ENCODE measurements around the gene AOC3. TPM values are rescaled to one million over a fixed set of nuclear protein-coding genes. Genes with fewer than 3 reads are reported as not detected.
"Not testable (repeated sequence)": the region's sequence is repeated elsewhere in the genome, so short reads cannot be mapped to it uniquely, and the experiment has no call there.

The AOC3 gene
- total RNA-seq, 1 experiment from 2014 or later = 0.62 TPM

DNA sequence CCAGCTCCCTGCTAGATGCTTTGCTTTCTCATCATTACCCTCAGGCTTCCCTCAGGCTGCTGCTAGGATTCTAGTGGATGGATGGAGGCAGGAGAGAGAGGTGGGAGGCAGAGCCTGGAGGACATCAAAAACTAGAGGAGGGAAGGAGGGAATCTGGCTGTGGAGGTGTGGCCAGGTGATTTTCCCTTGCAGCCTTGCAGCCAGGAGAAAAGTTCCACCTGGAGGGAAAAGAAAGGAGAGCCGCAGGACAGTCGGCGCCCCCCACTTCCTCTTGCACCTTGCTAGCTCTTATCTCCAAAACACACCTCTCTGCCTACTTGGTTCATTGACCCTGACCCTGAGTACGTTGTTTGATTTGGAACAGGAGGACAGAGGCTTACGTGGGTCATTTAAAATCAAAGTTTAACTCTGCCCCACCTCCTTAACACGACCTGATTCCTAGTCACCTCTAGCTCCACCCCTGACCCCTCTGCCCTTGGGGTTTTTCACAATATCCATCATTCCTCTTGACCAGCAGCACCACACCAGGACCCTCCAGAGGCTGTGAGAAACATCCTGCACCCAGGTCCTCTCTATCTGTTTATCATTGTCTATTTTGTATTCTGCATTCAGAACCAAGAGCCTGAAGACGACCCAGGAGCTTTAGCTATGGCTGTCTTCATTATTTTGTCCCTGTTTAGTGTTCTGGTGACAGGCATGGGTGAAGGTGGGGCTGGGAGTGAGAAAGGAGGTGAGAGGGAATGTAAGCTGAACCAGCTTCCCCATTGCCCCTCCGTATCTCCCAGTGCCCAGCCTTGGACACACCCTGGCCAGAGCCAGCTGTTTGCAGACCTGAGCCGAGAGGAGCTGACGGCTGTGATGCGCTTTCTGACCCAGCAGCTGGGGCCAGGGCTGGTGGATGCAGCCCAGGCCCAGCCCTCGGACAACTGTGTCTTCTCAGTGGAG lies 15.9 kb downstream of the AOC3 start:
- Histone ChIP-seq H3K27me3 (replicated peaks; ENCODE audit: insufficient read depth, low read depth, low read length, poor library complexity) (no peaks in the 10 kb centered on the region), H3K27ac (ENCODE audit: low read depth, low read length, poor library complexity, severe bottlenecking) (no peak overlapping the region), H3K9me3 (ENCODE audit: low read depth, low read length, poor library complexity, severe bottlenecking) (no peaks in the 10 kb centered on the region), H3K4me3 (ENCODE audit: low read depth, low read length, poor library complexity, severe bottlenecking) (no peak overlapping the region), H3K4me1 (ENCODE audit: insufficient read depth, low read length, poor library complexity, severe bottlenecking) (no peaks in the 10 kb centered on the region), H3K36me3 (ENCODE audit: insufficient read depth, low read length, poor library complexity, severe bottlenecking) (no peaks in the 10 kb centered on the region)
- ChIA-PET POLR2A (ENCODE audit: low non-redundant PET) (no interaction called here), CTCF (no interaction called here)
- TF ChIP-seq EZH2 (IDR thresholded peaks at IDR 0.05; ENCODE audit: borderline replicate concordance, low read depth, low read length, poor library complexity, severe bottlenecking) = no peak
- TF ChIP-seq CTCF (conservative IDR thresholded peaks at IDR 0.05; ENCODE audit: low read depth, low read length) = no peak
- intact Hi-C loops (cut with micrococcal nuclease; ENCODE audit: unreplicated experiment) = no loop called here
- no peak for DNase-seq (ENCODE audit: low spot score)
- BruUV-seq (replicated peaks) = no TSS peak

DNA sequence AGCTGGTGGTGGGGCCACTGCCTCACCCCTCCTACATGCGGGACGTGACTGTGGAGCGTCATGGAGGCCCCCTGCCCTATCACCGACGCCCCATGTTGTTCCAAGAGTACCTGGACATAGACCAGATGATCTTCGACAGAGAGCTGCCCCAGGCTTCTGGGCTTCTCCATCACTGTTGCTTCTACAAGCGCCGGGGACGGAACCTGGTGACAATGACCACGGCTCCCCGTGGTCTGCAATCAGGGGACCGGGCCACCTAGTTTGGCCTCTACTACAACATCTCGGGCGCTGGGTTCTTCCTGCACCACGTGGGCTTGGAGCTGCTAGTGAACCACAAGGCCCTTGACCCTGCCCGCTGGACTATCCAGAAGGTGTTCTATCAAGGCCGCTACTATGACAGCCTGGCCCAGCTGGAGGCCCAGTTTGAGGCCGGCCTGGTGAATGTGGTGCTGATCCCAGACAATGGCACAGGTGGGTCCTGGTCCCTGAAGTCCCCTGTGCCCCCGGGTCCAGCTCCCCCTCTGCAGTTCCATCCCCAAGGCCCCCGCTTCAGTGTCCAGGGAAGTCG lies 16.8 kb downstream of the AOC3 start:
- H3K27ac ChIP-seq (ENCODE audit: low read depth, low read length, poor library complexity, severe bottlenecking); BruUV-seq (replicated peaks); H3K9me3 ChIP-seq (ENCODE audit: low read depth, low read length, poor library complexity, severe bottlenecking); H3K36me3 ChIP-seq (ENCODE audit: insufficient read depth, low read length, poor library complexity, severe bottlenecking); H3K4me3 ChIP-seq (ENCODE audit: low read depth, low read length, poor library complexity, severe bottlenecking); H3K4me1 ChIP-seq (ENCODE audit: insufficient read depth, low read length, poor library complexity, severe bottlenecking); CTCF ChIA-PET; intact Hi-C loops (cut with micrococcal nuclease; ENCODE audit: unreplicated experiment); DNase-seq (ENCODE audit: low spot score); H3K27me3 ChIP-seq (replicated peaks; ENCODE audit: insufficient read depth, low read depth, low read length, poor library complexity); POLR2A ChIA-PET (ENCODE audit: low non-redundant PET): not testable (repeated sequence)

GRCh38 chr17:42868338-42868737 lies 17.3 kb downstream of the AOC3 start:
- H3K27me3 ChIP-seq (replicated peaks; ENCODE audit: insufficient read depth, low read depth, low read length, poor library complexity) = no peaks in the 10 kb centered on the region
- BruUV-seq (replicated peaks) = no TSS peak
- no peaks in the 10 kb centered on the region for H3K9me3 ChIP-seq (ENCODE audit: low read depth, low read length, poor library complexity, severe bottlenecking)
- ChIA-PET CTCF (no interaction called here), POLR2A (ENCODE audit: low non-redundant PET) (no interaction called here)
- intact Hi-C loops (cut with micrococcal nuclease; ENCODE audit: unreplicated experiment) = no loop called here
- no peak for DNase-seq (ENCODE audit: low spot score)
- H3K4me3 ChIP-seq (ENCODE audit: low read depth, low read length, poor library complexity, severe bottlenecking) = no peak overlapping the region
- H3K36me3 ChIP-seq (ENCODE audit: insufficient read depth, low read length, poor library complexity, severe bottlenecking) = no peaks in the 10 kb centered on the region
- TF ChIP-seq CTCF (conservative IDR thresholded peaks at IDR 0.05; ENCODE audit: low read depth, low read length) (no peak), EZH2 (IDR thresholded peaks at IDR 0.05; ENCODE audit: borderline replicate concordance, low read depth, low read length, poor library complexity, severe bottlenecking) (no peak)
- no peaks in the 10 kb centered on the region for H3K4me1 ChIP-seq (ENCODE audit: insufficient read depth, low read length, poor library complexity, severe bottlenecking)
- H3K27ac ChIP-seq (ENCODE audit: low read depth, low read length, poor library complexity, severe bottlenecking) = no peak overlapping the region
